ENCODE results near the gene STOML2.

The STOML2 gene

DNA sequence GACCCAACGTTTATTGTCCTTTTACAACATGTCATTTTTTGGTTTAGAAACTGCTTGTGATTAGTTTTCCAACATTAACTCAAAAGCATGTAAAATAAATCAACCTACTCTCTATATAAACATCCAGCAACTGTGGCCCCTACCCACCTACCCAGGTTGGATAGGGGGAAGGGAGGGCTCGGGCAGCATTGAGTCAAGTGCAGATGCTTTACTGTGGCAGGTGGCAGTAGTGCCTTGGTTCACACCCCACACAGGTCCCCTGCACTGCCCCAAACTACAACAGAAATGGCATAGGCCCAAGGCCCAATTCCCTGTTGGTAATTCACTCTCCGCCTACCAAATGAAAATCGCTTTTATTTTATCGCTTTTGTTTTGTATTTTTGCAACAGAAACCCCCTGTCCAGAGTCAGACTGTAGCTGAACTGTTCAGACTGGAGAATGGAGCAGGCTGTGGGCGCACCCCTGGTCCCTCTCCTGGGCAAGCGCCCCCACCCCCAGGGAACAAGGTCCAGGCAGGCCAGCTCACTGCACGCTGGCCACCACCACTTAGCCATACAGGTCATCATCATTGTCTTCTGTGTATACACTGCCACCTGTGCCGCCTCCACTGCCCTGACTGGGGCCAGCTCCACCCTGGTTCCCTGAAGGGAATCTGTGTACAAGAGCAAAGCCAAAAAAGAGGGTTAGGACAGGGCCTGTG lies 46.2 kb downstream of the STOML2 start:
- no peak for DNase-seq (ENCODE audit: extremely low read depth, low read depth)
- no peak for TF ChIP-seq CTCF (IDR thresholded peaks at IDR 0.05; ENCODE audit: low read depth, low read length)

DNA sequence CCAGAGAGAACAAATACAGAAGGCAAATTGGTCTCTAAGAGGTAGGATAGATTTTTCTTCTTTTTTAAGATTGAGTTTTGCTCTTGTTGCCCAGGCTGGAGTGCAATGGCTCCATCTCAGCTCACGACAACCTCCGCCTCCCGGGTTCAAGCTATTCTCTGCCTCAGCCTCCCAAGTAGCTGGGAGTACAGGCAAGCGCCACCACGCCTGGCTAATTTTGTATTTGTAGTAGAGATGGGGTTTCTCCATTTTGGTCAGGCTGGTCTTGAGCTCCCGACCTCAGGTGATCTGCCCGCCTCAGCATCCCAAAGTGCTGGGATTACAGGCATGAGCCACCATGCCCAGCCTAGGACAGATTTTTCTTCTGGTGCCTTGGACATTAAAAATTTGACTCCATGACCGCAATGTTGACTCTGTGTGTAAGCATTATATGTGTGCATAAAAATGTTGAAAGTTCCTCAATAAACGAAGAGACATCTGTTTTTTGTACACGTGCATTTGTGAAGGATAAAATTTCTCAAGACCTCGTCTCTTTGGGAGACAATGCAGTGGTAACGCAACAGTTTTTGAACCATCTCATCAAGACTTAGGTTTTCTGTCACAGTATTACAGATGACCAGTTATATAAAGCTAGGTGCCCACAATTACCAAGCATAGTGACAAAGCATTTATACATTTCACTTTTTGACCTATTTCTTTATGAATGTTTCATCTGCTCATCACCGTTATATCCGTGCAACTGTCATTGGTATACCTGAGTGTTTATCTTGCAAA lies 47.9 kb downstream of the STOML2 start:
- DNase-seq (ENCODE audit: extremely low read depth, low read depth): no peak
- no peak for TF ChIP-seq CTCF (IDR thresholded peaks at IDR 0.05; ENCODE audit: low read depth, low read length)

- no peak for TF ChIP-seq CTCF (IDR thresholded peaks at IDR 0.05; ENCODE audit: low read depth, low read length)
- no peak for DNase-seq (ENCODE audit: extremely low read depth, low read depth)
Observed at GRCh38 chr9:35054185-35054835, 48.6 kb downstream of the STOML2 start.

- DNase-seq (ENCODE audit: extremely low read depth, low read depth): no peak
- TF ChIP-seq CTCF (IDR thresholded peaks at IDR 0.05; ENCODE audit: low read depth, low read length): peak; percentile 50
Observed at GRCh38 chr9:35051069-35051967, 51.6 kb downstream of the STOML2 start.
